Activated T-cell treated with anti-CD3 and anti-CD28 coated beads, Interleukin-2, amount 50 U/mL, for 72 hours (primary cell): Measurements from ENCODE around the gene UROD. TPM values are rescaled to one million over a fixed set of nuclear protein-coding genes. Genes with fewer than 3 reads are reported as not detected.
"Not testable (repeated sequence)": the region's sequence is repeated elsewhere in the genome, so short reads cannot be mapped to it uniquely, and the experiment has no call there.

Experiments used
- ATAC-seq, 2 donors: fragments of 150-1000 bp; cut with Tn5 transposase; replicated peaks in 1 of 2; 2 replicates each; pipeline ENCODE4 v1.10.0; 2021; ENCODE audit warnings: moderate library complexity in 2 of 2, mild to moderate bottlenecking in 1 of 2
- DNase-seq, 2 donors: peaks; one replicate each; pipeline ENCODE4 v3.0.0; 2021 to 2022; ENCODE audit warnings: mixed read lengths in 1 of 2
- H3K27ac Mint-ChIP-seq: one replicate; pipeline ENCODE4 v1.8.0; 2022; ENCODE audit warnings: mild to moderate bottlenecking, moderate library complexity, mixed read lengths
- H3K27me3 Mint-ChIP-seq: one replicate; pipeline ENCODE4 v1.8.0; 2022; ENCODE audit warnings: low read depth, mixed read lengths
- H3K36me3 Mint-ChIP-seq, 2 donors: one replicate each; pipeline ENCODE4 v1.8.0; 2022; ENCODE audit warnings: mixed read lengths in 2 of 2, mild to moderate bottlenecking in 1 of 2; ENCODE audit not compliant: insufficient read depth in 2 of 2
- H3K4me1 Mint-ChIP-seq: one replicate; pipeline ENCODE4 v1.8.0; 2022; ENCODE audit warnings: low read depth, mixed read lengths
- H3K4me3 Mint-ChIP-seq, 2 donors: one replicate each; pipeline ENCODE4 v1.8.0; 2022; ENCODE audit warnings: mild to moderate bottlenecking in 2 of 2, mixed read lengths in 2 of 2, moderate library complexity in 2 of 2
- H3K9me3 Mint-ChIP-seq, 2 donors: one replicate each; pipeline ENCODE4 v1.8.0; 2022; ENCODE audit warnings: mixed read lengths in 2 of 2
- total RNA-seq, 2 donors: library from RNA; stranded (reverse); gene quantifications; one replicate each; pipeline ENCODE4 v1.2.3, GENCODE V29; 2022

The UROD gene
- total RNA-seq, 2 donors from 2014 or later = 65.6 to 75.6 TPM

- H3K4me3 Mint-ChIP-seq = no peak overlapping the region
- H3K9me3 Mint-ChIP-seq = no peaks in the 10 kb centered on the region
- peaks cover 6% of the 10 kb centered on the region for H3K4me1 Mint-ChIP-seq
- ATAC-seq (no peak), DNase-seq (no peak)
- peaks cover 3 to 7% of the 10 kb centered on the region in 2 donors for H3K36me3 Mint-ChIP-seq
- peak overlapping the region; percentile 18 for H3K27ac Mint-ChIP-seq
- H3K27me3 Mint-ChIP-seq = no peaks in the 10 kb centered on the region
Observed at GRCh38 chr1:45001011-45001481, 11.0 kb upstream of the UROD start.

GRCh38 chr1:45001576-45001975, 10.5 kb upstream of the UROD start:
- H3K36me3 Mint-ChIP-seq, H3K27me3 Mint-ChIP-seq, H3K4me3 Mint-ChIP-seq, H3K27ac Mint-ChIP-seq, DNase-seq, ATAC-seq, H3K4me1 Mint-ChIP-seq, H3K9me3 Mint-ChIP-seq: not testable (repeated sequence)

- Mint-ChIP-seq H3K4me1 (peaks cover 6% of the 10 kb centered on the region), H3K36me3 (peaks cover 3 to 7% of the 10 kb centered on the region in 2 donors), H3K9me3 (no peaks in the 10 kb centered on the region), H3K27ac (no peak overlapping the region), H3K27me3 (no peaks in the 10 kb centered on the region), H3K4me3 (no peak overlapping the region)
- DNase-seq = no peak
- ATAC-seq = no peak
Observed at GRCh38 chr1:45002650-45003645, 9.1 kb upstream of the UROD start.

GRCh38 chr1:45003741-45004140, 8.3 kb upstream of the UROD start:
- ATAC-seq = no peak
- H3K27ac Mint-ChIP-seq = no peak overlapping the region

GRCh38 chr1:45004281-45004920, 7.7 kb upstream of the UROD start:
- ATAC-seq = no peak
- H3K4me1 Mint-ChIP-seq = peaks cover 14% of the 10 kb centered on the region
- no peaks in the 10 kb centered on the region for H3K9me3 Mint-ChIP-seq
- H3K27me3 Mint-ChIP-seq = no peaks in the 10 kb centered on the region
- H3K36me3 Mint-ChIP-seq = peaks cover 3 to 11% of the 10 kb centered on the region in 2 donors
- DNase-seq = no peak
- no peak overlapping the region for H3K4me3 Mint-ChIP-seq
- H3K27ac Mint-ChIP-seq = peak overlapping the region; percentile 18

More at GRCh38 chr1:45003741-45004140, 8.3 kb upstream of the UROD start:
- Mint-ChIP-seq H3K9me3 (no peaks in the 10 kb centered on the region), H3K36me3 (peaks cover 3 to 7% of the 10 kb centered on the region in 2 donors), H3K4me3 (no peak overlapping the region), H3K27me3 (no peaks in the 10 kb centered on the region), H3K4me1 (peaks cover 7% of the 10 kb centered on the region)
- no peak for DNase-seq

GRCh38 chr1:45005761-45006160, 6.3 kb upstream of the UROD start:
- H3K4me1 Mint-ChIP-seq = peaks cover 23% of the 10 kb centered on the region
- H3K27ac Mint-ChIP-seq = no peak overlapping the region
- ATAC-seq (no peak), DNase-seq (no peak)
- H3K4me3 Mint-ChIP-seq = no peak overlapping the region
- H3K36me3 Mint-ChIP-seq = peaks cover 3 to 11% of the 10 kb centered on the region in 2 donors
- no peaks in the 10 kb centered on the region for H3K27me3 Mint-ChIP-seq
- H3K9me3 Mint-ChIP-seq = no peaks in the 10 kb centered on the region

GRCh38 chr1:45007311-45007710, 4.7 kb upstream of the UROD start:
- no peak for ATAC-seq
- Mint-ChIP-seq H3K4me3 (no peak overlapping the region), H3K27ac (no peak overlapping the region), H3K9me3 (no peaks in the 10 kb centered on the region), H3K27me3 (no peaks in the 10 kb centered on the region), H3K36me3 (peaks cover 3 to 11% of the 10 kb centered on the region in 2 donors), H3K4me1 (peaks cover 28% of the 10 kb centered on the region)
- DNase-seq = no peak

GRCh38 chr1:45008076-45008475, 4.0 kb upstream of the UROD start:
- H3K4me1 Mint-ChIP-seq = peaks cover 28% of the 10 kb centered on the region
- H3K9me3 Mint-ChIP-seq = no peaks in the 10 kb centered on the region
- ATAC-seq = no peak
- no peak for DNase-seq
- peaks cover 0 to 7% of the 10 kb centered on the region in 2 donors for H3K36me3 Mint-ChIP-seq
- no peak overlapping the region for H3K4me3 Mint-ChIP-seq
- H3K27ac Mint-ChIP-seq = no peak overlapping the region
- H3K27me3 Mint-ChIP-seq = no peaks in the 10 kb centered on the region

- no peaks in the 10 kb centered on the region for H3K9me3 Mint-ChIP-seq
- H3K4me3 Mint-ChIP-seq = no peak overlapping the region
- no peak for ATAC-seq
- no peak for DNase-seq
- H3K4me1 Mint-ChIP-seq = peaks cover 28% of the 10 kb centered on the region
- no peak overlapping the region for H3K27ac Mint-ChIP-seq
- peaks cover 0 to 7% of the 10 kb centered on the region in 2 donors for H3K36me3 Mint-ChIP-seq
- H3K27me3 Mint-ChIP-seq = no peaks in the 10 kb centered on the region
Observed at GRCh38 chr1:45008516-45008915, 3.5 kb upstream of the UROD start.

GRCh38 chr1:45009296-45009865, 2.7 kb upstream of the UROD start:
- Mint-ChIP-seq H3K36me3 (peaks cover 0 to 7% of the 10 kb centered on the region in 2 donors), H3K4me1 (peaks cover 37% of the 10 kb centered on the region), H3K27ac (no peak overlapping the region), H3K9me3 (no peaks in the 10 kb centered on the region), H3K27me3 (no peaks in the 10 kb centered on the region), H3K4me3 (peak overlapping the region; percentile 84 to 92)
- ATAC-seq (no peak), DNase-seq (no peak)

GRCh38 chr1:45009956-45010854, 1.8 kb upstream of the UROD start:
- Mint-ChIP-seq H3K27me3 (no peaks in the 10 kb centered on the region), H3K4me3 (peak overlapping the region; percentile 84 to 92), H3K27ac (no peak overlapping the region), H3K4me1 (peaks cover 45% of the 10 kb centered on the region), H3K36me3 (peaks cover 0 to 3% of the 10 kb centered on the region in 2 donors), H3K9me3 (no peaks in the 10 kb centered on the region)
- DNase-seq = peak; percentile 41 to 43
- peak in 1 of 2 donors; percentile 11 for ATAC-seq
